Measurements from ENCODE around the gene DNAH2.

Gene DNAH2

DNA sequence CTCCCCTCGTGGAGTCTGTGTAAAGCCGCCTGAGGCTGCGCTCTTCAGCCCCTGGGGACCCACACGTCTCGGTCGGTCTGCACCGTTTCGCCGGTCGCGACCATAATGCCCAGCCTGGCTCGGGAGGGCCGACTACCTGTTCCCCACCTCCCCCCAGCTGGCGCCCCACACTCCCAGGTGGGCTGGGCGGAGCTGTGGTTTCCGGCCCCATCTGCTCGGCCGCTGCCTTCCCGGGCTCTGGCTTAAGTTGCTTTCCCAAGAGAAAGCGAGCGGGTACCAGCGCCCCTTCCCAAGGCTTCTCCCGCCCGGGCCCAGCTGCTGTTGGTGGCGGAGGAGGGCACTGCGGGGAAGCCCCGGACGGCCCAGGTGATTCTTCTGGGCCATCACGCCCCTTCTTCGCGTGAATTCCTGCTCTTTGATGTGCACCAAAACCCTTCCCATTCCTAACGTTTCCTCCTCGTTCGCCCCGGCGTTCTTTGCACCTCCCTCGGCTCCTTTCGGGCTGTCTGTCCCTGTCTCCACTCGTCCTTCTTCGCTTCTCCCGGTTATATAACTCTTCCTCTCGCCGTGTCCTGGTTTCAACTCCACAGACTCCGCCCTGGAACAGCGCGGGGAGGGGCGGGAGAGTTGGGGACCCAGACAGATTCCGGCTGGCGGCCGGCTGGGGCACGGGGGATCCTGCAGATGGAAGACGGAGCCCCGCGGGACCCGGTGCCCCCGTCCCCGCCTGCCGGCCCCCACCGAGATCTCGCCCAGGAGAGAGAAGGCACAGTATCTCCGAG lies 118.5 kb downstream of the DNAH2 start:
- peak overlapping the region; percentile 79 for H3K9ac ChIP-seq (ENCODE audit: low read length)
- no peak overlapping the region for H2AFZ ChIP-seq (ENCODE audit: low read length)
- H3K4me1 ChIP-seq (ENCODE audit: insufficient read depth, low read length, severe bottlenecking): peaks cover 50% of the 10 kb centered on the region
- peaks cover 10% of the 10 kb centered on the region; the same call in 1 of the 2 replicates for H3F3A ChIP-seq (ENCODE audit: insufficient read depth, low read length)
- peak overlapping the region; percentile 79 for H3K4me2 ChIP-seq (ENCODE audit: low read length)
- H3K4me3 ChIP-seq (ENCODE audit: low read depth, low read length, poor library complexity, severe bottlenecking): peak overlapping the region; percentile 68
- H4K20me1 ChIP-seq (ENCODE audit: insufficient read depth, low read length): no peaks in the 10 kb centered on the region
- H3K36me3 ChIP-seq (ENCODE audit: insufficient read depth, low read length): no peaks in the 10 kb centered on the region; the same call in 1 of the 2 replicates
- no peaks in the 10 kb centered on the region for H3K27me3 ChIP-seq (ENCODE audit: insufficient read depth, low read length)
- no peaks in the 10 kb centered on the region for H3K9me2 ChIP-seq (ENCODE audit: low read depth, low read length)
- no peaks in the 10 kb centered on the region for H3K9me3 ChIP-seq (ENCODE audit: low read length)
- TF ChIP-seq EZH2 (IDR thresholded peaks at IDR 0.05; ENCODE audit: borderline replicate concordance, low read length): no peak
- TF ChIP-seq, protein P1, sequence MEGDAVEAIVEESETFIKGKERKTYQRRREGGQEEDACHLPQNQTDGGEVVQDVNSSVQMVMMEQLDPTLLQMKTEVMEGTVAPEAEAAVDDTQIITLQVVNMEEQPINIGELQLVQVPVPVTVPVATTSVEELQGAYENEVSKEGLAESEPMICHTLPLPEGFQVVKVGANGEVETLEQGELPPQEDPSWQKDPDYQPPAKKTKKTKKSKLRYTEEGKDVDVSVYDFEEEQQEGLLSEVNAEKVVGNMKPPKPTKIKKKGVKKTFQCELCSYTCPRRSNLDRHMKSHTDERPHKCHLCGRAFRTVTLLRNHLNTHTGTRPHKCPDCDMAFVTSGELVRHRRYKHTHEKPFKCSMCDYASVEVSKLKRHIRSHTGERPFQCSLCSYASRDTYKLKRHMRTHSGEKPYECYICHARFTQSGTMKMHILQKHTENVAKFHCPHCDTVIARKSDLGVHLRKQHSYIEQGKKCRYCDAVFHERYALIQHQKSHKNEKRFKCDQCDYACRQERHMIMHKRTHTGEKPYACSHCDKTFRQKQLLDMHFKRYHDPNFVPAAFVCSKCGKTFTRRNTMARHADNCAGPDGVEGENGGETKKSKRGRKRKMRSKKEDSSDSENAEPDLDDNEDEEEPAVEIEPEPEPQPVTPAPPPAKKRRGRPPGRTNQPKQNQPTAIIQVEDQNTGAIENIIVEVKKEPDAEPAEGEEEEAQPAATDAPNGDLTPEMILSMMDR (IDR thresholded peaks at IDR 0.05; ENCODE audit: low read length): no peak
- H3K79me2 ChIP-seq (ENCODE audit: insufficient read depth, low read length): no peaks in the 10 kb centered on the region
- H3K27ac ChIP-seq (ENCODE audit: low read depth, low read length, poor library complexity, severe bottlenecking): peak overlapping the region; percentile 95

DNA sequence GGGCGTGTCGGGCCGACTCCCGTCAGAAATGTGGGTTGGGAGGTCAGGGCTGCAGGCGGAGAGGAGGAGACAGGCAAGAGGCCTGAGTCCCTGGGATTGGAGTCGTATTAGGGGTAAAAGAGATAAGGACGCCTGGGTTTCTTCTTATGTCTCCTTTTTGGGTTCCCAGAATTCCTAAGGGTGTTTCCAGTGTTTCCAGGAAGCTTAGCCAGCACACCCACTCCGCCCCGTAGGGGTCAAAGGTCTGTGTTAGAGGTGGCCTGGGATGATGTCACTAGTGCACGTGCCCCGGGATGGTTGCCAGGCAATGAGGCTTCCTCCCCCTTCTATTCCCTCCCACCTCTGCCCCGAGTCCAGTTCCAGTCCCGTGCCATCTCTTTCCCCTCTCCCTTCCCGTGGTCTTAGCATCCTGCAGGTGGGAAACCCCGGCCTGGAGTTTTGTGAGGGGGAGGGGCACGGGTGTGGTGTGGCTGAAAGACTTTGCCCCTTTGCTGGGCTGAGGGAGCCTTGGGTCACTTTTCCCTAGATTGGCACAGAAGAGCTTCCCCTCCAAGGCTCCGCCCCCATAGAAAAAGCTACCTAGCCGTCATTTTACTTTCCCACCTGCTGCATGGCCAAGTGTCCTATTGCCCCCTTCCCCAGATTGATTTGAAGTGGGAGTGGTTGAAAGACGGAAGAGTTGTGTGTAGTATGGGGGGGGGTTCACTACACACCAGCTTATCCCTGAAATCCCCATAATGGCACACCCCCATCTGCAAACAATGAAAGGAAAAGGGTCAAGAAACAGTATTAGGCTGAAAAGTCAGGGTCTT lies 119.3 kb downstream of the DNAH2 start:
- Histone ChIP-seq H3K4me2 (ENCODE audit: low read length) (peak overlapping the region; percentile 79), H2AFZ (ENCODE audit: low read length) (no peak overlapping the region), H3K4me1 (ENCODE audit: insufficient read depth, low read length, severe bottlenecking) (peaks cover 55% of the 10 kb centered on the region), H4K20me1 (ENCODE audit: insufficient read depth, low read length) (no peaks in the 10 kb centered on the region), H3K4me3 (ENCODE audit: low read depth, low read length, poor library complexity, severe bottlenecking) (peak overlapping the region; percentile 68), H3K79me2 (ENCODE audit: insufficient read depth, low read length) (no peaks in the 10 kb centered on the region), H3K36me3 (ENCODE audit: insufficient read depth, low read length) (no peaks in the 10 kb centered on the region; the same call in 1 of the 2 replicates), H3K27ac (ENCODE audit: low read depth, low read length, poor library complexity, severe bottlenecking) (peak overlapping the region; percentile 95), H3K9ac (ENCODE audit: low read length) (peak overlapping the region; percentile 79), H3K9me3 (ENCODE audit: low read length) (no peaks in the 10 kb centered on the region), H3K27me3 (ENCODE audit: insufficient read depth, low read length) (no peaks in the 10 kb centered on the region), H3F3A (ENCODE audit: insufficient read depth, low read length) (peaks cover 10% of the 10 kb centered on the region; the same call in 1 of the 2 replicates), H3K9me2 (ENCODE audit: low read depth, low read length) (no peaks in the 10 kb centered on the region)
- TF ChIP-seq EZH2 (IDR thresholded peaks at IDR 0.05; ENCODE audit: borderline replicate concordance, low read length): no peak
- TF ChIP-seq, protein P1 (IDR thresholded peaks at IDR 0.05; ENCODE audit: low read length): no peak

DNA sequence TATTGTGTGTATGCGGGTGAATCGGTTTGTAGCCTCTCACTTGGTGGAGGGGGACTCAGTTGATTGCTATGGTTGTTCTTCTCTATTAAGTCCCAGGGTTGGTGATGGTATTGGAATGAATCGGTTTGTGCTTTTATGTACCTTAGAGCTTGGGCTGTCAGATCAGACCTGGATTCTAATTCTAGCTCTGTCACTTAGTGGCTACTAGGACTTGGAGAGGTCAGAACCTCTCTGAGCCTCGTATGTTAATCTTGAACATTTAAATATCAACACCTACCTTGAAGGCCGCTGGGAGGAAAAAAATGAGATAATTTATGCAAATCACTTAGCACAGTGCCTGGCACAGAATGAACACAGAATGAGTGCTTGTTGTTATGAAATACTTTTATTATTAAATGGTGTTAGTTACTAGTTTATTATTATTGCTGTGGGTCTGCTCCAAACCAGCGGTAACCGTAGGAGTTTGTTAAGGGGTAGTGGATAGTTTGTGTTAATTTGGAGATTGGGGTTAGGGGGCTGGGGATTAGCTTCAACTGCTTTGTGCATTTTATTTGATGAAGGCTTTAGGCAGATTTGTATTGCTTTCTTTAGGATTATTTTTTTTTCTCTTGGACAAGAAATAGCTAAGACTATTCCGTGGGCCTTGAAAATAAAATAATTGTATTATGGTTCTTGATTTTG lies 120.0 kb downstream of the DNAH2 start:
- no peaks in the 10 kb centered on the region for H4K20me1 ChIP-seq (ENCODE audit: insufficient read depth, low read length)
- H3K9me2 ChIP-seq (ENCODE audit: low read depth, low read length): no peaks in the 10 kb centered on the region
- peaks cover 10% of the 10 kb centered on the region; the same call in 1 of the 2 replicates for H3F3A ChIP-seq (ENCODE audit: insufficient read depth, low read length)
- peak overlapping the region; percentile 68 for H3K4me3 ChIP-seq (ENCODE audit: low read depth, low read length, poor library complexity, severe bottlenecking)
- H3K27me3 ChIP-seq (ENCODE audit: insufficient read depth, low read length): no peaks in the 10 kb centered on the region
- H3K4me2 ChIP-seq (ENCODE audit: low read length): peak overlapping the region; percentile 79
- H3K4me1 ChIP-seq (ENCODE audit: insufficient read depth, low read length, severe bottlenecking): peaks cover 55% of the 10 kb centered on the region
- TF ChIP-seq, protein P1 (IDR thresholded peaks at IDR 0.05; ENCODE audit: low read length): no peak
- TF ChIP-seq EZH2 (IDR thresholded peaks at IDR 0.05; ENCODE audit: borderline replicate concordance, low read length): no peak
- peak overlapping the region; percentile 79 for H3K9ac ChIP-seq (ENCODE audit: low read length)
- no peaks in the 10 kb centered on the region for H3K79me2 ChIP-seq (ENCODE audit: insufficient read depth, low read length)
- H3K9me3 ChIP-seq (ENCODE audit: low read length): no peaks in the 10 kb centered on the region
- no peaks in the 10 kb centered on the region; the same call in 1 of the 2 replicates for H3K36me3 ChIP-seq (ENCODE audit: insufficient read depth, low read length)
- peak overlapping the region; percentile 95 for H3K27ac ChIP-seq (ENCODE audit: low read depth, low read length, poor library complexity, severe bottlenecking)
- H2AFZ ChIP-seq (ENCODE audit: low read length): no peak overlapping the region
